NCI-H226 (cell line): ENCODE results near the gene ITGA3.

Source experiments
- DNase-seq: peaks from one replicate; pipeline ENCODE4 v3.0.0-alpha.2; 2015

The ITGA3 gene

DNA sequence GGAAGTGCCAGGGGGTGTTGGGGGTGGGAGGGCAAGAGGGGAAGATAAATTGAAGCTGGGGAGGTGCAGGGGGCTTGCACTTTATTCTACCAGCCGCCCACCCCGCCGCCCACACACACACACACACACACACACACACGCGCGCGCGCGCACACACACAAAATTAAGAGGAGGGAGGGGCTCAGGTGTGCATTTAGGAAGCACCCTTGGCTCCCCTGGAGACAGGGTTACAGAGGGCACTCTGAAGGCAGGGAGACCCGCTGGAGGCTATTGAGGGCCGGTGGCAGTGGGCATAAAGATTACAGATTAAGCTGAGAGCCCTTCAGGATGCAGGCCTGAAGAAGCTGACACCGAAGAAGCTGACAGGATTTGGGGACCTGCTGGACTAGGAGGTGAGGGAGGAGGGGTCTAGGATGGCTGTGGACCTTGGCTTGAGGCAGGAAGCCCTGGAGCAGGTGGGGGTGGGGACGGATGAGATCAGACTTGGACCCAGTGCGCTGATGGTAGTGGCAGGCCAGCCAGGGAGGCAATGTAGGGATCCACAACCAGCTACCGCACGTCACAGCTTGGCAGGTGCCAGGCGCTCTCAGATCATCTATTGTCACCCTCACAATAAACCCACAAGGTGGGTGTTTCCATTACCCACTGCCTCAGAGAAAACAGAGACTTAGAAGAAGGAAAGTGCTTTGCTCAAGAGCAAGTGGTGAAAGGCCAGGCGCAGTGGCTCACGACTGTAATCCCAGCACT lies 74.8 kb downstream of the ITGA3 start:
- no peak for DNase-seq

DNA sequence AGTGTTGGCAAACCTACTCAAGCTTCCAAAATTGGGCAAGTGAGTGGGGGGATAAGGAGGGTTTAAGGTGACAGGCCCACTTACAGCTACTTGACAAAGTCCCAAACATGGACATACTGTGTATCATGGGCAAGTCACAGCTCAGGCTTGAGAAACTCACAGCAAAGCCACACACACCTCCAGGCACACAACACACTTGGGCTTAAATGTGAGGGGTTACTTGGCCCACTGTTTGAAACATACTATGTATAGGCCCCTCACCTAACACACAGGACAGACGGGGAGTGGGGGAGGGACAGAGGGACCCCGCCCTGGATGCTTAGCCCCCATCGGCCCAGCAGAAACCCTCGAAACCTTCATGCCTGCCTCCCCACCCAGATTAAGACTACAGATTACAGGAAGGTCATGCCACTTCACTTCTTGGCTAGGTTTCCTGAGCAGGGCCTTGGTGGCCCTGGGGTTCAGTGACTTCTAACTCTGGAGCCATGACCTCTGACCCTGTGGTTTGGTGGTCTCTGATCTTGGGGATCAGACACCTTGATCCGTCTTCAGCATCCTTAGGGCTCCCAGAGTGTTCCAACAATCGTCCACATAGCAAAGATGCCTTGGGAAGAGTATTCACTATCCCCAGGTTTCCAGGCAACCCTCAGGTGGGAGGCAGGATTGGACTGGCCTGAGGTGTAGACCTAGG lies 76.3 kb downstream of the ITGA3 start:
- no peak for DNase-seq

DNA sequence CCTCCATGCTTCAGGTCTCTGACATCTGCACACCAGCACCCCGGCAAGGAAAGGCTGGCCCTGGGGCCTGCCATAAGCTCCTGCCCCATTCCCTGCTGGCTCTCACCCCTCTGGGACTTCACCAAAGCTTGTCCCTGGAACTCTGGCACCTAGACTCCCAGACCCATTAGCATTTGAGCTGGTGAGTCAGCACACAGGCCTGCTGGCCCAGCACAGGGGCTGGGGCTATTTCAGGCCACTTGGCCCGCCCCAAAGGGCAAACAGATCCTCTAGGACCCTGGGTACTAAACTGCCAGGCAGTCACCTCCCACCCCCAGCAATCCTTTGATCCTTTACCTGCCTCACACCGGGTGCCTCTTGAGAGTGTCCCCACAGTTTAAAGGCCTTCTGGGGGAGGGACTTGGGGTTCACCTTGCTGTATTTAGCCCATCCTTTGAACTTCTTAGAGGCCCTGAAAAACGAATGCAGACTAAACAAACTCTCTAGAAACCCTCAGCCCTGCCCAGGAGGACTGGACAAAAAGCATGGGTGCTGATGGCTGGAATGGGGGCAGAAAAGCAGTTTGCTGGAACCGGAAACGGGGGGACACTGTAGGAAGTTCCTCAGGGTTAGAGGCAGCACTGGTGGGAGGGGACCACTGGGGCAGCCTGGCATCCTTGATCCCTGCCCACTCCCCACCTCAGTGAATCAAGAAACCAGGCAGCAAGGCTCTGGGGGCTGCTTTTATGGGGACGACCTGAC lies 77.3 kb downstream of the ITGA3 start:
- DNase-seq: no peak

DNA sequence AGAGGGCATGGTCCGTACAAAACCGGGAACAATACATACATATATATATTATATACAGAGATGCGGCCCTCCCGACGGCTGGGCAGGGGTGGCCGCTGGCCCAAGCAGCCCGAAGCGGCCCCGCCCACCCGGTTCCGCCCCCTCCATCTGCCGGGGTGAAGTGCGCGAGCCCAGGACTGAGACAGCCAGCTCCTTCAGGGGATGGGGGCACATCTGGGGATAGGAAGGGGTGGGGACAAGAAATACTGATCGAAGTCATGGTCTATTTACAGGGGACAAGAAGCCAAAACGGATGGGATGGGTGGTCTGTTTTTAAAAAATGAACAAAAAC lies 77.8 kb downstream of the ITGA3 start:
- no peak for DNase-seq

DNA sequence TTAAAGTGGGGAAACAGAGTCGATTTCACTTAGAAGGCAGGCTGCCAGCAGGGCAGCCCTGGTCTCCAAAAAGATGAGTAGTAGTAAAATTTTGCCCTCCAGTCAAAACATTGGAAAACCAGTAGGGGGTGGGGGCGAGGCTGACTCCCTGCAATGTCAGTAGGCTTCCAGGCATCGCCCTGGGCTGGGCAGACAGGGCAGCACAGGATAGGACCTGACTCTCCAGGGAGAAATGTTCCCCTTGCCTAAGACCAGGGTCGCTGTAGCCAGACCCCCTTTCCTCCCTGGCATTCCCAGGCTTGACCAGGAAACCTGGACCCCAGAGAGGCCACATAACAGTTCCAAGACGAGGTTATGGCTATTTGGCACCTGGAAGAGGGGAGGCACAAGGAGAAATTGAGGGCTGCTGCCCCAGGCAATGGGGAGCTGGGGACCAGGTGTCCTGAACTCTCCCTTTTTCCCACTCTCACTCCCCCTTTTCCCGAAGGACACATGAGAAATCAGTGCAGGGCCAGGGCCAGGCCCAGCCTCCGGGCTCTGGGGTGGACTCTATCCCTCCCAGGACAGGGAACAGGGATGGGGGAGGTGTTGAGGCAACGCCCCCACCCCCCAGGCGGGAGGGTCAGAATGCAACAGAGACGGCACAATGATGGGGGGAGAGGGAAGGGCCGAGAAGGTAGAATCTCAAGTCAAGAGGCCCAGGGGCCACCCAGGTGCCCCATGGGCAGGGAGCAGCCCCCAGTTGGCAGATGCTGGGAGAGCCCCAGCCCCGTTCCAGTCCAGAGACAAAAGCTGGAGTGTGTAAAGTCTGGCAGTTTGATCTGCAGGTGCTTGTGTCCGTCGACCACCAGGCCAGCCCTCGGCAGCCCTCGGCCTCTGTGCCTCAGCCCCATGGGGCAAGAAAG lies 78.5 kb downstream of the ITGA3 start:
- no peak for DNase-seq

DNA sequence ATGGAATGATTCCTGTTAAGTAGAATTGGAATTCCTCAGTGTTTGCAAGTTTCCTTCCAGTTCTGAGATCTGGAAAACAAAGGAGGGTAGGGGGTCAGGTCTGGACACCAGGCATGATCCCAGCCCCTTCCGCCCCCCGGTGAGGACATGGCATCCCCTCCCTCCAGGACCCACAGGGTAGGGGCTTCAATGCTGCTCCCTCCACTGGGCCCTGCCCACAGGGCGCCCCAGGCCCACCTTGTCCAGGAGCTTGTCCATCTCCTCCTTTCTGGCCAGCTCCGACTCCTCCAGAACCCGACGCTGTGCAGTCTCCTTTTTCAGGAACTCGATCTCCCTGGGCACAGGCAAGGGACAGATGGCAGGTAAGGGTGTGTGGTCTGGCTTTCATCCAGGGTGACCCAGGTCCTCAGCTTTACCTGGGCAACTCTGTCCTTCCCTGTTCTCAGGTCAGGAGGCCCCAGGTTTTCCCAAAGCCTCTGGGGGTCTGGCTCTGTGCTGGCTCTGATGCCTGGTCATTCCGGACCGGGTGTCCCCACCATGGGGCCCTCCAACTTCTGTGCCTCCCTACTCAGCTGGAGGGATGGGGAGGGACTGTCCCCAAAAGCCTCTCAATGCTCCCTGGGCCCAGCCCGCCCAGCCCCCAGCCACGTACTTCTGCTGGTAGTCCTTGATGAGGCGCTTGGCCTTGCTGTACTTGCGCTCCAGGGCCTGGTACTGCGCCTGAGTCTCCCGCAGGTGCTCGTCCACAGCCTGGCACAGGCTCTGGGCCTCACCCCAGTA lies 79.6 kb downstream of the ITGA3 start:
- no peak for DNase-seq

DNA sequence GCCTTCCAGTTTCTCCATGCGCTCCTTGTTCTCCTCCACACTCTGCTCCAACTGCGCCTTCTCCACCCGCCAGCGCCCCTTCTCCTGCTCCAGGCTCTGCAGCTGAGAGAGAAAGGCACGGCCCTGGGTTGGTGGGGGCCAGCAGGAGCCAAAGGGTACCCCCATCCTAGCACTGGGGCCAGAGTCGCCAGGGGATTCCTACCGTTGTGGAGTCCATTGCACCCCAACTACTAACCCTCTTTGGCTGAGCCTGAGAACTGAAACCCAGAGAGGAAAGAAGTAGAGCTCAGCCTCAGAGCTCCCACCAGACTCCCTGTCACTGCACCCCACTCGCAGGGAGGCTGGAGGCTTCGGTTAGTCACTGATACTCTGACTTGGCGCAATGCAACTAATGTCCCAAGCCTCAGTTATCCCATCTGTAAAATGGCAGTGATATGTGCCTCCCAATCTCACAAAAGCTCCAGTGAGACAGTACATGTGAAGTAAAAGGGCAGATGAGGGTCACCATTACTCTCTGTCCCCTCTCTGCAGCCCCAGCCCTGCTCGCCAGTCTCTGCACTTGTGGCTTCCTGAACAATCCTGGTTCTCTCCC lies 80.3 kb downstream of the ITGA3 start:
- no peak for DNase-seq

DNA sequence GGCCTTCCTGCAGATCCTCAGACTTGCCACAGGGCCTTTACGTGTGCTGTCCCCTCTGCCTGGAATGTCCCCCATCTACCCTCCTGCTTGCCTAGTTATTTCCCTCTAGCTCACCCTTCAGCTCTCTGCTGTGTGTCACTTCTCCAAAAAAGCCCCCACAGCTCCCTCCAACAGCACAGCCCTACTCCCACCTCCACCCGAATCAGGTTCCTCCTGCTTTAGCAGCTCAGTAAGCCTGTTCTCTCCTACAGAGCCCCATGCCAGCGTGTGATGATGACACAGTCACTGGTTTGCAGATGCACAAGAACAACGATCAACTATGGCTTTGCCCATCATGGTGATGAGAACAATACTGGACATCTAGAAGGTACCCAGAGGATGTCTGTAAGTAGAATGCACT lies 81.1 kb downstream of the ITGA3 start:
- no peak for DNase-seq

DNA sequence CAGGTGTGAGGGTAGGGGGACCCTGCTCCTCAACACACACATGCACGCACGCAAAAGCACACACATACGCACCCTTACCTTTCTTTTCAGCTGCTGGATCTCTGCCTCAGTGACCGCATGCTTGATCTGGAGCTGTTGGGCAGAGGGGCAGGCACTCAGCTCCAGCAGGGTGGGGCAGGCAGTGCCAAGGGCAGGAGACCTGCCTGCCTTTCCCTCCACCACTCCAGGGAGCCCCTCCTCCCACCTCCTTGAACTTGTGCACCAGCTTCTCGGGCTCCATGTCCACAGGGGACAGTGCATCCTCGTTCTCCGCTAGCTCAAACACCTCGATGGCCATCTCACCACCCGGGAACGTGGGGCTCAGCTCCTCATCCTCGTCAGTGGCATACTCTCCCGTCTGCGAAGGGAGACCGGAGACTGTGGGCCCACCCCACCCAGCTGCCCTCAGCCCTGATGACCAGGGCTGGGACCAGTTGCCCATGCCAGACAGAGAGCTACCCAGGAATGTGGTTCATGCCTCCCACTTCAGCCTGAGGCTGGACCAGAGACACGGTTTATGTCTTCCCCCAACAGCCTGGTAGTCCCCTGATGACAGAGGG lies 83.4 kb downstream of the ITGA3 start:
- no peak for DNase-seq
